Adipocyte (in vitro differentiated cells): ENCODE data around the gene GZMA.
"Not testable (repeated sequence)": the region's sequence is repeated elsewhere in the genome, so short reads cannot be mapped to it uniquely, and the experiment has no call there.

Experiments used
- DNase-seq: peaks from one replicate; pipeline ENCODE4 v3.0.0-alpha.2; 2015; ENCODE audit warnings: low read depth
- H3K27me3 ChIP-seq: replicated peaks from 2 replicates; pipeline ENCODE4 v1.7.0; 2013; ENCODE audit warnings: mild to moderate bottlenecking, low read length, moderate library complexity; ENCODE audit not compliant: control insufficient read depth, insufficient read depth
- H3K36me3 ChIP-seq: 2 replicates; pipeline ENCODE4 v1.7.0; 2013; ENCODE audit warnings: low read length, mild to moderate bottlenecking, moderate library complexity; ENCODE audit not compliant: control insufficient read depth, insufficient read depth, severe bottlenecking
- H3K4me1 ChIP-seq: 2 replicates; pipeline ENCODE4 v1.7.0; 2013; ENCODE audit warnings: mild to moderate bottlenecking, low read length, moderate library complexity; ENCODE audit not compliant: control insufficient read depth, insufficient read depth
- H3K4me3 ChIP-seq: 2 replicates; pipeline ENCODE4 v1.7.0; 2013; ENCODE audit warnings: mild to moderate bottlenecking, low read length, moderate library complexity
- H3K9ac ChIP-seq: 2 replicates; pipeline ENCODE4 v1.7.0; 2013; ENCODE audit warnings: mild to moderate bottlenecking, low read length, moderate library complexity
- H3K9me3 ChIP-seq: 2 replicates; pipeline ENCODE4 v1.7.0; 2013; ENCODE audit warnings: mild to moderate bottlenecking, low read length, moderate library complexity; ENCODE audit not compliant: control insufficient read depth

Gene GZMA

DNA sequence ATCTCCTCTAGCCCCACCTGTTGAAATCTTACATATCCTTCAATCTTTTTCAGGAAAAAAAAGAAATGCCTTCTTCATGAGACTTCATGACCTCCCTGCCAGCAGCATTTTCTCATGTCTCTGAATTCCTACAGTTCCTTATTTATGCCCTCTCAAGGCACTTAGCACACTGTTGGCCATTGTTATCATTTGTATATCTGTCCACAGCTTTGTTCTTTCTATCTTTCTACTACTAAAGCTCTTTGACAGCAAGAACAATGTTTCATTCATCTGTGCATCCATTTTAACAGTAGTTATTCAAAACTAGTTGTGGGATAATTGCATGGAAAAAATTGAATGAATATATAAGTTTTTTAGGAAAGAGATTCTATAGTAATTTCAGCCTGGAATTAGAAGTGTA, 20.9 kb upstream of the GZMA start:
- H3K36me3 ChIP-seq = no peaks in the 10 kb centered on the region
- peaks cover 3% of the 10 kb centered on the region for H3K9me3 ChIP-seq
- H3K27me3 ChIP-seq = peaks cover 4% of the 10 kb centered on the region
- H3K4me1 ChIP-seq = no peaks in the 10 kb centered on the region
- no peak overlapping the region for H3K4me3 ChIP-seq
- no peak overlapping the region for H3K9ac ChIP-seq
- DNase-seq = no peak

GRCh38 chr5:55089301-55089700, 13.1 kb upstream of the GZMA start:
- not testable (repeated sequence) for H3K36me3 ChIP-seq, H3K27me3 ChIP-seq, H3K4me3 ChIP-seq, H3K9ac ChIP-seq, H3K4me1 ChIP-seq, H3K9me3 ChIP-seq, DNase-seq

GRCh38 chr5:55091011-55091410, 11.4 kb upstream of the GZMA start:
- not testable (repeated sequence) for H3K36me3 ChIP-seq, H3K4me1 ChIP-seq, H3K9ac ChIP-seq, H3K4me3 ChIP-seq, H3K9me3 ChIP-seq, H3K27me3 ChIP-seq, DNase-seq

GRCh38 chr5:55096182-55096581, 6.3 kb upstream of the GZMA start:
- H3K9ac ChIP-seq = no peak overlapping the region
- no peak overlapping the region for H3K4me3 ChIP-seq
- peaks cover 3% of the 10 kb centered on the region for H3K9me3 ChIP-seq
- DNase-seq = no peak
- no peaks in the 10 kb centered on the region for H3K4me1 ChIP-seq
- H3K36me3 ChIP-seq = no peaks in the 10 kb centered on the region
- peaks cover 8% of the 10 kb centered on the region for H3K27me3 ChIP-seq

DNA sequence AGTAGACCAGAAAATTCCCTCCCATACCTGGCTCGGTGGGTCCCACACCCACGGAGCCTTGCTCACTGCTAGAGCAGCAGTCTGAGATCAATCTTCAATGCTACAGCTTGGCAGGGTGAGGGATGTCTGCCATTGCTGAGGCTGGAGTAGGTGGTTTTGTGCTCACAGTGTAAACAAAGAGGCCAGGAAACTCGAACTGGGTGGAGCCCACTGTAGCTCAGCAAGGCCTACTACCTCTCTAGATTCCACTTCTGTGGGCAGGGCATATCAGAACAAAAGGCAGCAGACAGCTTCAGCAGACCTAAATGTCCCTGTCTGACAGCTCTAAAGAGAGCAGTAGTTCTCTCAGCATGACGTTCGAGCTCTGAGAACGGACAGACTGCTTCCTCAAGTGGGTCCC, 5.6 kb upstream of the GZMA start:
- no peak overlapping the region for H3K4me3 ChIP-seq

GRCh38 chr5:55101148-55101547, 1.3 kb upstream of the GZMA start:
- DNase-seq, H3K9me3 ChIP-seq, H3K4me3 ChIP-seq, H3K36me3 ChIP-seq, H3K9ac ChIP-seq, H3K27me3 ChIP-seq: not testable (repeated sequence)
- H3K4me1 ChIP-seq = peaks cover 18% of the 10 kb centered on the region

More for the DNA sequence above, 5.6 kb upstream of the GZMA start:
- DNase-seq = no peak
- Histone ChIP-seq H3K27me3 (peaks cover 8% of the 10 kb centered on the region), H3K36me3 (no peaks in the 10 kb centered on the region), H3K9me3 (peaks cover 3% of the 10 kb centered on the region), H3K9ac (no peak overlapping the region), H3K4me1 (no peaks in the 10 kb centered on the region)

GRCh38 chr5:55101556-55102276, 730 bp upstream of the GZMA start:
- no peaks in the 10 kb centered on the region for H3K36me3 ChIP-seq
- no peak overlapping the region for H3K4me3 ChIP-seq
- peaks cover 18% of the 10 kb centered on the region for H3K4me1 ChIP-seq
- H3K9ac ChIP-seq = no peak overlapping the region
- no peaks in the 10 kb centered on the region for H3K27me3 ChIP-seq
- no peak for DNase-seq
- peaks cover 3% of the 10 kb centered on the region for H3K9me3 ChIP-seq

DNA sequence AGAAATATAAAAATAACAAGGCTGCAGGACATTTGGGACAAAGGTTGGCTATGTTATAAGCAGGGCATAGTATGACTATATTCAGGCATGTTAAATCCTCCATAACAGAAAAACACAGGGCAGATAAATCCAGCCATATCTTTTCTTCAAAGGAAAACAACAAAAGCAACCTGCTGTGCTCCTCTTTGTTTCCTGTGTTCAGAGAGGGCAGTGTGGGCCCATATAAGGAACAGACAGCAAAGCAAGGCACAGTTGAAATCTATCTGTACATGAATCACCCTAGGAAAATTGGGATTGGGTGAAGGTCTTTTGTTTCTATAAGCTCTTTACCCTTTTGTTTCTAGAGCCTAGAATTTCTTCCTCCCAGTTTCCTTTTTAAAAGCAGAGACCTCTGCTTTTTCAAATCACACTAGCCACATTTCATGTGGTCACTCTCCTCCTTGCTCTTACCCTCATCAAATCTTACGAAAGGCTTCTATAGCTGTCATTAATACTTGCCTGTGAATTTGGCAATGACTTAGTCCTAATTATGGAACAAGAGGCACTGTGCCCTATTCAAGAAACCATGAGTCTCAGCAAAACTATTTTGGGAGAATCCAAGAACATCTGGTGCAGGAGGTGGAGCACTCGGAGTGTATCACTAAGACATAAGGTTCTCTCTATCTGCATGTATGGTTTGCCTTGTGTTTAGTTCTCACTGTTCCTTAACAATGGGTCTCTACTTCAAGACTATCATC, 1.8 kb downstream of the GZMA start:
- no peaks in the 10 kb centered on the region for H3K36me3 ChIP-seq
- no peaks in the 10 kb centered on the region for H3K27me3 ChIP-seq
- peak overlapping the region; percentile 29 for H3K9ac ChIP-seq
- peaks cover 18% of the 10 kb centered on the region for H3K4me1 ChIP-seq
- no peak for DNase-seq
- no peak overlapping the region for H3K4me3 ChIP-seq
- H3K9me3 ChIP-seq = peaks cover 3% of the 10 kb centered on the region

DNA sequence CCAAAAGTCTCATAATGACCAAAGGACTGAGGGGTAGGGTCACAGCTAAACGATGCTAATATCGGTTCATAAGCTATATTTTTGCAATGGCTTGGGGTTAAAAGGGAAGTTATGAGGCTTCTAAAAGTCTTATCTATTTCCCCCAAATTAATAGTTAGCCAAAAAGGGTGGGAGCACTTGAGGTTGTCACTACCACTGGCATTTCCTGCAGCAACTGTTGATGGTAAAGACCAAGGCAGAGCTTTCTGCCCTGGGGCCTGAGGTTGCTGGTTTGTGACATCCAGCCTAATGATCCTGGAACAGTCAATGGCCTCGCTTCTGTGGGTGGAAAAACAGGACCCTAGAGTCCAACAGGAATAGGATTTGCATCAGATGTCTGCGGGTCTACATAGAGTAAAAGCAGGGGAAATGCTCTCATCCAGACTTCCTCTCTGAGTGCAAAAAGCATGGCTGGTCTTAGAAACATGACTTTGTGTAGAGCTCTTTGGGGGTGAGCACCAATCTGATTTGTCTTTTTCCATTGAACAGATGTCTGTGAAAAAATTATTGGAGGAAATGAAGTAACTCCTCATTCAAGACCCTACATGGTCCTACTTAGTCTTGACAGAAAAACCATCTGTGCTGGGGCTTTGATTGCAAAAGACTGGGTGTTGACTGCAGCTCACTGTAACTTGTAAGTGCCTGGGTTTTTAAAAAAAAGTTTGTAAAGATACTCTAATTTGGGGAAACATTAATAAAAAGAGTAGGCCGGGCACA, 2.7 kb downstream of the GZMA start:
- Histone ChIP-seq H3K9me3 (peaks cover 3% of the 10 kb centered on the region), H3K9ac (no peak overlapping the region), H3K4me1 (peaks cover 18% of the 10 kb centered on the region), H3K4me3 (no peak overlapping the region), H3K36me3 (no peaks in the 10 kb centered on the region), H3K27me3 (no peaks in the 10 kb centered on the region)
- no peak for DNase-seq

- not testable (repeated sequence) for DNase-seq, H3K27me3 ChIP-seq, H3K9me3 ChIP-seq, H3K36me3 ChIP-seq, H3K9ac ChIP-seq, H3K4me3 ChIP-seq
- H3K4me1 ChIP-seq = peaks cover 18% of the 10 kb centered on the region
Measured at GRCh38 chr5:55105976-55106375, 3.5 kb downstream of the GZMA start.

GRCh38 chr5:55108661-55109060, 6.2 kb downstream of the GZMA start:
- Histone ChIP-seq H3K9ac (no peak overlapping the region), H3K4me1 (peaks cover 17% of the 10 kb centered on the region), H3K4me3 (no peak overlapping the region), H3K36me3 (no peaks in the 10 kb centered on the region), H3K9me3 (no peaks in the 10 kb centered on the region), H3K27me3 (no peaks in the 10 kb centered on the region)
- peak; percentile 5 for DNase-seq
